ENCODE results near the gene ACP4.

Gene ACP4

GRCh38 chr19:50839712-50840655 is 49.8 kb downstream of the ACP4 start:
- DNase-seq (ENCODE audit: low read depth), result no peak
- TF ChIP-seq CTCF (conservative IDR thresholded peaks at IDR 0.05; ENCODE audit: control insufficient read depth, insufficient read depth, low read depth, low read length), result no peak
- no peak overlapping the region for H3K4me3 ChIP-seq (ENCODE audit: control insufficient read depth, low read depth, low read length)

GRCh38 chr19:50842130-50842529 is 51.9 kb downstream of the ACP4 start:
- TF ChIP-seq CTCF (conservative IDR thresholded peaks at IDR 0.05; ENCODE audit: control insufficient read depth, insufficient read depth, low read depth, low read length), result no peak
- no peak for DNase-seq (ENCODE audit: low read depth)
- H3K4me3 ChIP-seq (ENCODE audit: control insufficient read depth, low read depth, low read length), result no peak overlapping the region

- TF ChIP-seq CTCF (conservative IDR thresholded peaks at IDR 0.05; ENCODE audit: control insufficient read depth, insufficient read depth, low read depth, low read length), result no peak
- H3K4me3 ChIP-seq (ENCODE audit: control insufficient read depth, low read depth, low read length), result no peak overlapping the region
- no peak for DNase-seq (ENCODE audit: low read depth)
These were observed 53.0 kb downstream of the ACP4 start for GRCh38 chr19:50843205-50843604.

- no peak for TF ChIP-seq CTCF (conservative IDR thresholded peaks at IDR 0.05; ENCODE audit: control insufficient read depth, insufficient read depth, low read depth, low read length)
- no peak overlapping the region for H3K4me3 ChIP-seq (ENCODE audit: control insufficient read depth, low read depth, low read length)
- DNase-seq (ENCODE audit: low read depth), result no peak
These were observed 53.5 kb downstream of the ACP4 start for GRCh38 chr19:50843701-50844221.

- no peak for DNase-seq (ENCODE audit: low read depth)
- H3K4me3 ChIP-seq (ENCODE audit: control insufficient read depth, low read depth, low read length), result no peak overlapping the region
- no peak for TF ChIP-seq CTCF (conservative IDR thresholded peaks at IDR 0.05; ENCODE audit: control insufficient read depth, insufficient read depth, low read depth, low read length)
These were observed 54.2 kb downstream of the ACP4 start for GRCh38 chr19:50844296-50844935.
